SK-N-SH (cell line): ENCODE measurements around the gene L3MBTL2. TPM values are rescaled to one million over a fixed set of nuclear protein-coding genes. Genes with fewer than 3 reads are reported as not detected.

Experiments used
- CTCF ChIA-PET: fragments of 300-600, 350-600 bp; formaldehyde crosslinking; extraction: SDS; loops from one replicate; lab custom pipeline; 2021; lab: Yijun Ruan, JAX
- POLR2A ChIA-PET: fragments of 350-600 bp; sonication (Branson Sonifier 250); formaldehyde crosslinking; extraction: SDS; loops from one replicate; lab custom pipeline; 2020; ENCODE audit warnings: antibody characterized with exemption, inconsistent platforms; lab: Yijun Ruan, JAX
- DNase-seq: peaks from one replicate; pipeline ENCODE4 v3.0.0; 2012
- H2AFZ ChIP-seq: fragments of 200-600 bp; sonication (generic); 2 replicates; pipeline ENCODE4 v1.8.1; 2016; ENCODE audit warnings: antibody characterized with exemption, mild to moderate bottlenecking, low read depth
- H3F3A ChIP-seq: fragments of 200-600 bp; sonication (generic); replicated peaks from 2 replicates; pipeline ENCODE3; 2016; ENCODE audit warnings: antibody characterized with exemption, mild to moderate bottlenecking; ENCODE audit not compliant: insufficient read depth
- H3K27ac ChIP-seq, 2 experiments: fragments of 200-500 bp in 1 of 2; fragments of 200-600 bp in 1 of 2; sonication (Bioruptor generic) in 1 of 2; sonication (generic), shearing (Covaris generic) in 1 of 2; 2 replicates each; pipeline versions ENCODE4 v1.5.1 to v1.6.1; 2014 to 2016; ENCODE audit warnings: low read depth in 2 of 2, inconsistent platforms in 1 of 2, low read length in 1 of 2, mild to moderate bottlenecking in 1 of 2, mixed read lengths in 1 of 2
- H3K27me3 ChIP-seq: fragments of 200-600 bp; sonication (generic), shearing (Covaris generic); 2 replicates; pipeline ENCODE4 v1.6.1; 2016; ENCODE audit warnings: mixed run types; ENCODE audit not compliant: insufficient read depth
- H3K36me3 ChIP-seq, 2 experiments: fragments of 200-500 bp in 1 of 2; fragments of 200-600 bp in 1 of 2; sonication (Bioruptor generic) in 1 of 2; sonication (generic) in 1 of 2; replicated peaks in 1 of 2; 2 replicates each; pipeline versions ENCODE3 to v1.5.1; 2014 to 2016; ENCODE audit warnings: low read length in 1 of 2, mild to moderate bottlenecking in 1 of 2; ENCODE audit not compliant: insufficient read depth in 2 of 2, control insufficient read depth in 1 of 2
- H3K4me1 ChIP-seq, 2 experiments: fragments of 200-500 bp in 1 of 2; fragments of 200-600 bp in 1 of 2; sonication (Bioruptor generic) in 1 of 2; sonication (generic), shearing (Covaris generic) in 1 of 2; 2 replicates each; pipeline versions ENCODE4 v1.5.1 to v1.6.1; 2014 to 2016; ENCODE audit warnings: low read depth in 1 of 2, low read length in 1 of 2, mixed run types in 1 of 2; ENCODE audit not compliant: insufficient read depth in 2 of 2, control insufficient read depth in 1 of 2
- H3K4me2 ChIP-seq: fragments of 200-600 bp; sonication (generic), shearing (Covaris generic); 2 replicates; pipeline ENCODE4 v1.6.1; 2017; ENCODE audit warnings: mixed run types
- H3K4me3 ChIP-seq, 2 experiments: fragments of 200-500 bp in 1 of 2; fragments of 200-600 bp in 1 of 2; sonication (Bioruptor generic) in 1 of 2; sonication (generic), shearing (Covaris generic) in 1 of 2; 2 replicates each; pipeline versions ENCODE4 v1.5.1 to v1.8.1; 2014 to 2016; ENCODE audit warnings: low read depth in 2 of 2, inconsistent platforms in 1 of 2, low read length in 1 of 2, mild to moderate bottlenecking in 1 of 2, mixed read lengths in 1 of 2, moderate library complexity in 1 of 2
- H3K79me2 ChIP-seq: fragments of 200-600 bp; sonication (generic); 2 replicates; pipeline ENCODE4 v1.8.1; 2017; ENCODE audit warnings: mild to moderate bottlenecking; ENCODE audit not compliant: insufficient read depth
- H3K9ac ChIP-seq: fragments of 200-600 bp; sonication (generic); 2 replicates; pipeline ENCODE4 v1.6.1; 2017; ENCODE audit warnings: mixed run types
- H3K9me2 ChIP-seq: fragments of 200-600 bp; sonication (generic); 2 replicates; pipeline ENCODE4 v1.6.1; 2017; ENCODE audit warnings: mixed run types
- H3K9me3 ChIP-seq: fragments of 200-600 bp; sonication (generic); 2 replicates; pipeline ENCODE4 v1.6.1; 2017; ENCODE audit warnings: mixed run types, mild to moderate bottlenecking, moderate library complexity
- H4K20me1 ChIP-seq: fragments of 200-600 bp; sonication (generic); 2 replicates; pipeline ENCODE4 v1.6.1; 2017; ENCODE audit warnings: mild to moderate bottlenecking, mixed run types; ENCODE audit not compliant: insufficient read depth
- EP300 ChIP-seq, 2 experiments: IDR thresholded peaks; 2 replicates each; pipeline versions ENCODE4 v1.4.0 to v1.6.1; 2012; ENCODE audit warnings: borderline replicate concordance in 1 of 2, low read depth in 1 of 2, low read length in 1 of 2
- FOSL2 ChIP-seq: IDR thresholded peaks from 2 replicates; pipeline ENCODE4 v1.4.0; 2012; ENCODE audit warnings: low read depth, mild to moderate bottlenecking, moderate library complexity, borderline replicate concordance
- FOXM1 ChIP-seq: IDR thresholded peaks from 2 replicates; pipeline ENCODE4 v1.4.0; 2012; ENCODE audit warnings: low read depth, mild to moderate bottlenecking
- MEF2A ChIP-seq: IDR thresholded peaks from 2 replicates; pipeline ENCODE4 v1.4.0; 2012; ENCODE audit warnings: low read depth, borderline replicate concordance
- MXI1 ChIP-seq: IDR thresholded peaks from 2 replicates; pipeline ENCODE4 v1.6.1; 2012; ENCODE audit warnings: mild to moderate bottlenecking, low read depth, low read length, improper control_type of control experiment
- NRF1 ChIP-seq: IDR thresholded peaks from 2 replicates; pipeline ENCODE4 v1.6.1; 2012; ENCODE audit warnings: low read depth, mild to moderate bottlenecking, low read length
- RAD21 ChIP-seq: IDR thresholded peaks from 2 replicates; pipeline ENCODE4 v1.6.1; 2012; ENCODE audit warnings: mild to moderate bottlenecking, low read length
- RFX5 ChIP-seq: IDR thresholded peaks from 2 replicates; pipeline ENCODE4 v1.6.1; 2012; ENCODE audit warnings: mild to moderate bottlenecking, improper control_type of control experiment, low read length
- SIN3A ChIP-seq: IDR thresholded peaks from 2 replicates; pipeline ENCODE4 v1.6.1; 2012; ENCODE audit warnings: low read depth, mild to moderate bottlenecking, low read length, moderate library complexity, borderline replicate concordance
- TAF1 ChIP-seq: IDR thresholded peaks from 2 replicates; pipeline ENCODE4 v1.6.1; 2012; ENCODE audit warnings: low read depth, mild to moderate bottlenecking, low read length, moderate library complexity, borderline replicate concordance
- TCF12 ChIP-seq: IDR thresholded peaks from 2 replicates; pipeline ENCODE4 v1.4.0; 2012
- TEAD4 ChIP-seq: IDR thresholded peaks from 2 replicates; pipeline ENCODE4 v1.4.0; 2012; ENCODE audit warnings: mild to moderate bottlenecking, borderline replicate concordance; ENCODE audit not compliant: insufficient read depth
- YY1 ChIP-seq: IDR thresholded peaks from 2 replicates; pipeline ENCODE4 v1.4.0; 2012; ENCODE audit warnings: low read depth, mild to moderate bottlenecking
- WGBS: methylation state at CpG from one replicate; pipeline ENCODE4 v1.1.6; 2017; ENCODE audit warnings: low lambda C conversion rate; 5-methylcytosine and 5-hydroxymethylcytosine counted together
- polyA plus RNA-seq, 3 experiments: library from polyadenylated mRNA; depleted of rRNA; stranded (reverse); fragments of >200 nt; gene quantifications; 2 replicates each; pipeline ENCODE4 v1.2.3, GENCODE V29; 2012
- TF ChIP-seq, protein P1 (sequence below): IDR thresholded peaks from 2 replicates; pipeline ENCODE4 v1.4.0; 2012; ENCODE audit warnings: low read depth, borderline replicate concordance
- TF ChIP-seq, protein P2 (sequence below): fragments of 150-350 bp; IDR thresholded peaks from 2 replicates; pipeline ENCODE4 v1.6.1; 2017; ENCODE audit warnings: antibody characterized with exemption, low read length, low read depth, borderline replicate concordance
- TF ChIP-seq, protein P3 (sequence below): IDR thresholded peaks from 2 replicates; pipeline ENCODE4 v1.4.0; 2012; ENCODE audit warnings: low read depth
- TF ChIP-seq, protein P4 (sequence below): IDR thresholded peaks from 2 replicates; pipeline ENCODE4; 2012
- TF ChIP-seq, protein P5 (sequence below): IDR thresholded peaks from 2 replicates; pipeline ENCODE4 v1.6.1; 2012; ENCODE audit warnings: mild to moderate bottlenecking, low read depth, low read length, moderate library complexity

Gene L3MBTL2
- polyA plus RNA-seq, 1 of the 3 experiments (the other 2 are of a cell fraction): 13.3 TPM

DNA sequence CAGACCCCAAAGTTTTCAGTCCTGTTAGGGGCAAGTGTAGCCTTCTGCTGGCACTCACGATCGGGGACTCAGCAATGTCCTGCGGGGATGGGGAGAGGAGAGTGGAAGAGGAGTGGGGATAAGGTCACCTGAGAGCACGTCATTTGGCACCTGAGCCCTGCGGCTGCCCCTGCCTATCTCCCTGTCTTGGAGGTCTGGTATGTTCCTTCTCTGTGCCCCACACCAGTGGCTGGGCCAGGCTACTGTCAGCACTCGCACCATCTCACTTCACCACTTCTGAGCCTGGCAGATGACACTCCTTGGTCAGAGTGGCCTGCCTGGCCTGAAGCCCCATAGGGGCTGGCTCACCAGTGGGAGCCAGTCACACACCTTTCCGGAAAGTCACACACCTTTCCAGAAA is 55.8 kb downstream of the L3MBTL2 start (continued):
- TF ChIP-seq, protein P1, sequence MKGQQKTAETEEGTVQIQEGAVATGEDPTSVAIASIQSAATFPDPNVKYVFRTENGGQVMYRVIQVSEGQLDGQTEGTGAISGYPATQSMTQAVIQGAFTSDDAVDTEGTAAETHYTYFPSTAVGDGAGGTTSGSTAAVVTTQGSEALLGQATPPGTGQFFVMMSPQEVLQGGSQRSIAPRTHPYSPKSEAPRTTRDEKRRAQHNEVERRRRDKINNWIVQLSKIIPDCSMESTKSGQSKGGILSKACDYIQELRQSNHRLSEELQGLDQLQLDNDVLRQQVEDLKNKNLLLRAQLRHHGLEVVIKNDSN: no peak
- no peak for TF ChIP-seq MXI1

DNA sequence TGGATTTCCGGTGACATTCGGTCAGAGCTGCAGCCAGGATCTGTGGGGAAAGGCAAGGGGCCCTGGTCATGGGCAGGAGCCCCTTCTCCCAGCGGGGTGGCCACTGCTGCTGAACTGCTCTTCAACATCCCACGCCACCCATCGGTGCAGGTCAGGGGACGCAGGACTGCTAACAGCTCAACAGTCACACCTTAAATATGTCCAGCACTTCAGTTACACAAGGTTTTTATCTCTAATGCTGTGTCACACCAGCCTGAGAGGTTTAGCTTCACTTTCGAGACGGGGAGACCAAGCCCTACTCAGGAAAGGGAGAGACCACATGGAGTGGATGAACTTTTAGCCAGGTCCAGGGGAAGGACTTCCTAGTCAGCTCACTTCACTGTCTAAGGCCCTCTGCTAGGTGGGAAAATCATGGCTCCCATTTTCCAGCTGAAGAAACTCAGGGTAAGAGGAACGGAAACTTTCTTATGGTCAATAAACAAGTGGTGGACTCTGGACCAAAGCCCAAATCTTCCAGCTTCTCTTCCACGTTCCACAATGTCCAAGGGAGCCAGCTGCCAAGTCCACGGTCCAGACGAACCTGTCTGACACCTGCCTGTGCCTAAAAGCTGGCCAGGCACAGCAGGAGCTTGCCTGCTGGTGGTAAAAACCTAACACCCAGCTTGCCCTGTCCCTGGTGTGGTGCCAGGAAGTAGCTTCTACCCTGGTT is 56.6 kb downstream of the L3MBTL2 start:
- Histone ChIP-seq H3K9ac (no peak overlapping the region), H3K4me3 (no peak overlapping the region), H3K27me3 (no peaks in the 10 kb centered on the region), H3K36me3 (peaks cover 3 to 36% of the 10 kb centered on the region in 2 experiments), H3K9me2 (no peaks in the 10 kb centered on the region), H3K9me3 (no peaks in the 10 kb centered on the region), H3K4me2 (no peak overlapping the region), H3K79me2 (no peaks in the 10 kb centered on the region), H3F3A (no peaks in the 10 kb centered on the region), H4K20me1 (no peaks in the 10 kb centered on the region), H3K4me1 (no peaks in the 10 kb centered on the region), H2AFZ (no peak overlapping the region), H3K27ac (no peak overlapping the region)
- CTCF ChIA-PET: no interaction called here
- TF ChIP-seq, protein P2, sequence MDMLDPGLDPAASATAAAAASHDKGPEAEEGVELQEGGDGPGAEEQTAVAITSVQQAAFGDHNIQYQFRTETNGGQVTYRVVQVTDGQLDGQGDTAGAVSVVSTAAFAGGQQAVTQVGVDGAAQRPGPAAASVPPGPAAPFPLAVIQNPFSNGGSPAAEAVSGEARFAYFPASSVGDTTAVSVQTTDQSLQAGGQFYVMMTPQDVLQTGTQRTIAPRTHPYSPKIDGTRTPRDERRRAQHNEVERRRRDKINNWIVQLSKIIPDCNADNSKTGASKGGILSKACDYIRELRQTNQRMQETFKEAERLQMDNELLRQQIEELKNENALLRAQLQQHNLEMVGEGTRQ: no peak
- TF ChIP-seq, protein P3, sequence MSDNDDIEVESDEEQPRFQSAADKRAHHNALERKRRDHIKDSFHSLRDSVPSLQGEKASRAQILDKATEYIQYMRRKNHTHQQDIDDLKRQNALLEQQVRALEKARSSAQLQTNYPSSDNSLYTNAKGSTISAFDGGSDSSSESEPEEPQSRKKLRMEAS: no peak
- TF ChIP-seq NRF1 (no peak), FOSL2 (no peak), YY1 (no peak), RFX5 (no peak), TCF12 (no peak)
- TF ChIP-seq, protein P4, sequence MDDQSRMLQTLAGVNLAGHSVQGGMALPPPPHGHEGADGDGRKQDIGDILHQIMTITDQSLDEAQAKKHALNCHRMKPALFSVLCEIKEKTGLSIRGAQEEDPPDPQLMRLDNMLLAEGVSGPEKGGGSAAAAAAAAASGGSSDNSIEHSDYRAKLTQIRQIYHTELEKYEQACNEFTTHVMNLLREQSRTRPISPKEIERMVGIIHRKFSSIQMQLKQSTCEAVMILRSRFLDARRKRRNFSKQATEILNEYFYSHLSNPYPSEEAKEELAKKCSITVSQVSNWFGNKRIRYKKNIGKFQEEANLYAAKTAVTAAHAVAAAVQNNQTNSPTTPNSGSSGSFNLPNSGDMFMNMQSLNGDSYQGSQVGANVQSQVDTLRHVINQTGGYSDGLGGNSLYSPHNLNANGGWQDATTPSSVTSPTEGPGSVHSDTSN: no peak
- no peak for DNase-seq
- WGBS: 100% methylated on average over 1 of the region's 12 CpGs
- POLR2A ChIA-PET: interaction anchor here (0.6 kb wide), 1 partner anchor 79 kb away, joined by 3 read pairs; no protein-coding TSS in a partner anchor

DNA sequence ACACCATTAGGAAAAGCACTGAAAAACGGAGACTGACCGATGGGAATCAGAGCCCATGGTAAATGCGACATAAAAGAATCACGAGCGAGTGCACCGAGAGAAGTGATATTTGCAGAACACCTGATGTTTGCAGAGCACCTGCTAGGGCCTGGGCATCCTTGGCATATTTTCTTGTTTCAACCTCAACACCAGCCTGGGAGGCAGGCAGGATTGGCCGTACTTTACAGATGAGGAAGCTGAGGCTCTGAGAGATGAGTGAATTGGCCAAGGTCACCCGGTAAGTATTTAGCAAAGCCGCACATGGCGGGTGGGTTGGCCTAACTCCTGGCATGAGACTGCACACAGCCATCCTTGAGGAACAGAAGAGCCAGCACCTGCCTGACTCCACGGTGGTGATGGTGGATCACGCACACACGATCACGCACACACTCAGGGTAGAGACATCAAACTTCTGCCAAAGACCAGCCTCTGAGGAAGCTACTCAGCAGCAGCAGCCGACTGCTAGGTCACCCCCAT is 57.2 kb downstream of the L3MBTL2 start:
- H2AFZ ChIP-seq: no peak overlapping the region
- peaks cover 3 to 33% of the 10 kb centered on the region in 2 experiments for H3K36me3 ChIP-seq
- no peak overlapping the region for H3K4me2 ChIP-seq
- no peak for TF ChIP-seq SIN3A
- no peak for TF ChIP-seq MEF2A
- no peak for TF ChIP-seq TAF1
- no peak for TF ChIP-seq RAD21
- TF ChIP-seq, protein P5, sequence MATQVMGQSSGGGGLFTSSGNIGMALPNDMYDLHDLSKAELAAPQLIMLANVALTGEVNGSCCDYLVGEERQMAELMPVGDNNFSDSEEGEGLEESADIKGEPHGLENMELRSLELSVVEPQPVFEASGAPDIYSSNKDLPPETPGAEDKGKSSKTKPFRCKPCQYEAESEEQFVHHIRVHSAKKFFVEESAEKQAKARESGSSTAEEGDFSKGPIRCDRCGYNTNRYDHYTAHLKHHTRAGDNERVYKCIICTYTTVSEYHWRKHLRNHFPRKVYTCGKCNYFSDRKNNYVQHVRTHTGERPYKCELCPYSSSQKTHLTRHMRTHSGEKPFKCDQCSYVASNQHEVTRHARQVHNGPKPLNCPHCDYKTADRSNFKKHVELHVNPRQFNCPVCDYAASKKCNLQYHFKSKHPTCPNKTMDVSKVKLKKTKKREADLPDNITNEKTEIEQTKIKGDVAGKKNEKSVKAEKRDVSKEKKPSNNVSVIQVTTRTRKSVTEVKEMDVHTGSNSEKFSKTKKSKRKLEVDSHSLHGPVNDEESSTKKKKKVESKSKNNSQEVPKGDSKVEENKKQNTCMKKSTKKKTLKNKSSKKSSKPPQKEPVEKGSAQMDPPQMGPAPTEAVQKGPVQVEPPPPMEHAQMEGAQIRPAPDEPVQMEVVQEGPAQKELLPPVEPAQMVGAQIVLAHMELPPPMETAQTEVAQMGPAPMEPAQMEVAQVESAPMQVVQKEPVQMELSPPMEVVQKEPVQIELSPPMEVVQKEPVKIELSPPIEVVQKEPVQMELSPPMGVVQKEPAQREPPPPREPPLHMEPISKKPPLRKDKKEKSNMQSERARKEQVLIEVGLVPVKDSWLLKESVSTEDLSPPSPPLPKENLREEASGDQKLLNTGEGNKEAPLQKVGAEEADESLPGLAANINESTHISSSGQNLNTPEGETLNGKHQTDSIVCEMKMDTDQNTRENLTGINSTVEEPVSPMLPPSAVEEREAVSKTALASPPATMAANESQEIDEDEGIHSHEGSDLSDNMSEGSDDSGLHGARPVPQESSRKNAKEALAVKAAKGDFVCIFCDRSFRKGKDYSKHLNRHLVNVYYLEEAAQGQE: no peak
- no peak for TF ChIP-seq FOXM1
- no peak for TF ChIP-seq TEAD4
- no peak for TF ChIP-seq EP300 (IDR thresholded peaks at IDR 0.05; ENCODE audit: borderline replicate concordance in 1 of 2, low read depth in 1 of 2, low read length in 1 of 2)
- ChIA-PET POLR2A (interaction anchor here (0.6 kb wide), 1 partner anchor 80 kb away, joined by 3 read pairs; no protein-coding TSS in a partner anchor), CTCF (no interaction called here)
- DNase-seq: no peak
- 92% methylated on average over 10 of the region's 15 CpGs for WGBS
- no peaks in the 10 kb centered on the region for H3F3A ChIP-seq
- no peaks in the 10 kb centered on the region for H4K20me1 ChIP-seq
- H3K9ac ChIP-seq: no peak overlapping the region
- H3K27me3 ChIP-seq: no peaks in the 10 kb centered on the region
- H3K27ac ChIP-seq: no peak overlapping the region
- H3K79me2 ChIP-seq: no peaks in the 10 kb centered on the region
- no peak overlapping the region for H3K4me3 ChIP-seq
- no peaks in the 10 kb centered on the region for H3K4me1 ChIP-seq
- H3K9me2 ChIP-seq: no peaks in the 10 kb centered on the region
- no peaks in the 10 kb centered on the region for H3K9me3 ChIP-seq
